ENCODE data around the gene GPX4. TPM values are rescaled to one million over a fixed set of nuclear protein-coding genes. Genes with fewer than 3 reads are reported as not detected.
A peak's percentile ranks its signal among the peaks of the same experiment; 100 is the strongest.

GPX4 gene
- total RNA-seq, 1 experiment from 2014 or later = 355 TPM

GRCh38 chr19:1065606-1066109 is 38.1 kb upstream of the GPX4 start:
- H3K79me2 ChIP-seq (ENCODE audit: insufficient read depth, low read length) = no peaks in the 10 kb centered on the region
- no peak overlapping the region for H3K27ac Mint-ChIP-seq
- H2BK15ac ChIP-seq (ENCODE audit: low read depth, low read length) = no peak overlapping the region
- no peaks in the 10 kb centered on the region; the same call in 1 of the 2 replicates for H3K27me3 ChIP-seq (ENCODE audit: insufficient read depth, low read length)
- peaks cover 22% of the 10 kb centered on the region for H3K23me2 ChIP-seq (ENCODE audit: insufficient read length, low read depth, low read length, poor library complexity, severe bottlenecking)
- no peak overlapping the region for H2BK20ac ChIP-seq (ENCODE audit: low read depth, low read length, poor library complexity, severe bottlenecking)
- H4K91ac ChIP-seq (ENCODE audit: insufficient read length, low read depth, low read length) = no peak overlapping the region
- H3K9me3 ChIP-seq (ENCODE audit: control insufficient read depth, low read depth, low read length) = no peaks in the 10 kb centered on the region
- H3K56ac ChIP-seq (ENCODE audit: insufficient read length, low read depth, low read length) = no peak overlapping the region
- peak overlapping the region; percentile 22; the same call in 1 of the 2 replicates for H3K14ac ChIP-seq (ENCODE audit: insufficient read depth, low read length)
- peak overlapping the region; percentile 39 to 80; a peak in 3 of 5 replicates for H3K4me3 Mint-ChIP-seq
- no peak overlapping the region for H4K8ac ChIP-seq (replicated peaks; ENCODE audit: insufficient read length, low read depth, low read length)
- peak overlapping the region; percentile 23 for H3K4me2 ChIP-seq (ENCODE audit: insufficient read depth, insufficient read length, low read length)
- H3K4me1 ChIP-seq (ENCODE audit: insufficient read depth, low read length) = peaks cover 5% of the 10 kb centered on the region; the same call in 1 of the 2 replicates
- H3K27me3 Mint-ChIP-seq (ENCODE audit: low read depth) = peaks cover 39% of the 10 kb centered on the region
- H2BK120ac ChIP-seq (ENCODE audit: low read depth, low read length, poor library complexity, severe bottlenecking) = no peak overlapping the region
- no peak overlapping the region for H3K27ac ChIP-seq (ENCODE audit: insufficient read length, low read depth, low read length)
- H3K9ac ChIP-seq (ENCODE audit: extremely low read depth, insufficient read length, low read length) = no peak overlapping the region
- no peak overlapping the region for H4K5ac ChIP-seq (ENCODE audit: insufficient read length, low read depth, low read length)
- no peak overlapping the region for H2AK5ac ChIP-seq (ENCODE audit: insufficient read length, low read length)
- no peaks in the 10 kb centered on the region for H3K79me1 ChIP-seq (ENCODE audit: insufficient read depth, low read depth, low read length, poor library complexity, severe bottlenecking)
- no peak overlapping the region for H3K18ac ChIP-seq (ENCODE audit: insufficient read length, low read depth, low read length)
- H3K36me3 Mint-ChIP-seq (ENCODE audit: insufficient read depth in 1 of 3, low read depth in 3 of 3) = peaks cover 0 to 2% (median 0%) of the 10 kb centered on the region in 3 experiments; a peak in 1 of 7 replicates
- TF ChIP-seq CTCF (conservative IDR thresholded peaks at IDR 0.05) = no peak
- H4K20me1 ChIP-seq (ENCODE audit: control insufficient read depth, insufficient read depth, insufficient read length) = no peaks in the 10 kb centered on the region
- H3K9me3 Mint-ChIP-seq = no peaks in the 10 kb centered on the region
- no peak overlapping the region for H3K4ac ChIP-seq (ENCODE audit: low read depth, low read length)
- DNase-seq = no peak
- no peak overlapping the region for H2AFZ ChIP-seq (ENCODE audit: low read length)
- no peak overlapping the region for H2BK12ac ChIP-seq (ENCODE audit: insufficient read length, low read depth, low read length)
- no peak overlapping the region for H3T11ph ChIP-seq (ENCODE audit: low read length)
- WGBS (ENCODE audit: extremely low coverage, insufficient read length, low lambda C conversion rate) = no CpG with 5 or more reads among the region's 17 CpGs
- no peak overlapping the region for H3K23ac ChIP-seq (ENCODE audit: insufficient read length, low read depth, low read length)
- H3K4me1 Mint-ChIP-seq = peaks cover 11 to 35% of the 10 kb centered on the region in 2 experiments
- H2BK5ac ChIP-seq (ENCODE audit: insufficient read length, low read length) = no peak overlapping the region
